ENCODE results near the gene RYK.
"Not testable (repeated sequence)": the region's sequence is repeated elsewhere in the genome, so short reads cannot be mapped to it uniquely, and the experiment has no call there.

RYK gene

DNA sequence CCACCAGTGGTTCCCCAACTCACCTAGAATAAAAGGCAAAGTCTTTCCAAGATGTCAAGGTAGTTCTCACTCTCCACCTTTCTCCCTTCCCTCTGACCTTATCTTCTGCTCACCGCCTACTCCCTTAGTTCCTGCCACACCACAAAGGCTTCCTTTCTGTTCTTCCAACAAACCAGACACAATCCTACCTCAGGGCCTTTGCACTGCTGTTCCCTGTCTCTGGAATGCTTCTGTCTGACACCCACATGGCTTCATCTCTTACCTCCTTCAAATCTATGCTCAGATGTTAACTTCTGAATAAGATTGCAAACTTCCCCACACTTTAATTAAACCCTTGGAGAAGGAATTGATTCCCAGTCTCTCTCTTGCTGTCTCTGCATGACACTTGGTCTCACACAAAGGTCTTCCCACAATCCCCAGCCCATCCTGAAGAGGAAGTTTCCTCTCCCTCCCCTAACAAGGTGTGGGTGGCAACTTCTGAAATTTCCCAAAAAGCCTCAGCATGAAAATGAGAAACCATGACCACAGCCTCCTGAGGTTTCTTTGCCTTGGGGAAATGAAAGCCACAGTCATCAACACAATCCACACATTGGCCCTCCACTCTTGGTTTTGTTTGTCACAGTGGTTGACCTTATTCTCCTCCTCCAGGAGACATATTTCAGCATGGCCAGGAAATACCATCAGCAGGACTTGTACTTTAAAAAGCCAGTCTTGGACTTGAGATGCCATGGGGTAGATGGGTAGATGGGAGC lies 3.0 kb upstream of the RYK start:
- no peak for DNase-seq

GRCh38 chr3:134252766-134253165 lies 2.1 kb upstream of the RYK start:
- DNase-seq: no peak

GRCh38 chr3:134251731-134252391 lies 1.2 kb upstream of the RYK start:
- no peak for DNase-seq

DNA sequence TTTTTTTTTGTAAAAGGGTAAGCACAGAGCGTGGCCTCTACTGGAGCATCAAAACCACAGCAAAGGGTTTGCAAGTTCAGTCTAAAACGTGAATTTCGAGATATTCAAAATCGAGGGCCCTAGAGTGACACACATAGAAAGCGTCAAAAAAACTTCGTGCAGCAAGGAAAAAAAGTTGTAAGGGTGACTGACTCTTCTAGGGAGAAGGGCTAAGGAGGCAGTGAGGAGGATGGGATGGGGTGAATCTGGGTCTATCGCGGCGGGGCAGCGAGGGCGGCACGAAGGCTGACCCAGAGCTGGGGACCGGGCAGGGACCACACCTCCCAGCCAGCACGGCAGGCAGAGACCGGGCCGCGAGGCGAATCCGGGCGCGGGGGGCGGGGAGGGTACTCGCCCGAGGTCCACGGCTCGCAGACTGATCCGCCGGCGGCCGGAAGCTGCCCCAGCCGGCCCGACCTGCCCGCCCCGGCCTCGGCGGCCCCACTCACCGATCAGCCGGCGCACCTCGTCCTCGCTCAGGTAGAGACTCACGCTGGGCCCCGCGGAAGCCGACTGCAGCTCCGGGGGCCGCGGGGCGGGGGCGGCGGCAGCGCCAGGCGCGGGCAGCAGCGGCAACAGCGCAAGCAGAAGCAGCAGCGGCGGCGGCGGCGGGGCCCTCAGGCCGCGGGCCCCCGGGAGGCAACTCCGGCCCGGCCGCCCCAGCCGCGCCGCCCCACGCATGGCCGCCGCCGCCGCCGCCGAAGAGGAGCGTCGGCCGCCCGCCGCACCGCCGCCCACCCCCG lies 533 bp downstream of the RYK start:
- DNase-seq: peak; percentile 31

- DNase-seq: no peak
Measured at GRCh38 chr3:134249296-134249841, 1.3 kb downstream of the RYK start.

DNA sequence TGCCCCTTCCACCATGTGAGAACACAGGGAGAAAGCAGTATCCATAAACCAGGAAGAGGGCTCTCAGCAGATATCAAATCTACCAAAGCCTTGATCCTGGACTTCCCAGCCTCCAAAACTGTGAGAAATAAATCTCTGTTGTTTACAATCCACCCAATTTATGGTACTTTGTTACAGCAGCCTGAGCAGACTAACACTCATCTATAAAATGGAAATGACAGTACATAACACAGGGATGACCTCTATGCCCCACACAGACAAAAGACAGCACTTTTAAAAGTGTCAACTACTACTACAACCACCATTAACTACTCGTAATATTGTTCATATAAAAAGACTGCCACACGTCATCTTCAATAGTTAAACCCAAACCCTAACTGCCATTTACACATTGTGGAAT lies 5.7 kb downstream of the RYK start:
- no peak for DNase-seq

DNA sequence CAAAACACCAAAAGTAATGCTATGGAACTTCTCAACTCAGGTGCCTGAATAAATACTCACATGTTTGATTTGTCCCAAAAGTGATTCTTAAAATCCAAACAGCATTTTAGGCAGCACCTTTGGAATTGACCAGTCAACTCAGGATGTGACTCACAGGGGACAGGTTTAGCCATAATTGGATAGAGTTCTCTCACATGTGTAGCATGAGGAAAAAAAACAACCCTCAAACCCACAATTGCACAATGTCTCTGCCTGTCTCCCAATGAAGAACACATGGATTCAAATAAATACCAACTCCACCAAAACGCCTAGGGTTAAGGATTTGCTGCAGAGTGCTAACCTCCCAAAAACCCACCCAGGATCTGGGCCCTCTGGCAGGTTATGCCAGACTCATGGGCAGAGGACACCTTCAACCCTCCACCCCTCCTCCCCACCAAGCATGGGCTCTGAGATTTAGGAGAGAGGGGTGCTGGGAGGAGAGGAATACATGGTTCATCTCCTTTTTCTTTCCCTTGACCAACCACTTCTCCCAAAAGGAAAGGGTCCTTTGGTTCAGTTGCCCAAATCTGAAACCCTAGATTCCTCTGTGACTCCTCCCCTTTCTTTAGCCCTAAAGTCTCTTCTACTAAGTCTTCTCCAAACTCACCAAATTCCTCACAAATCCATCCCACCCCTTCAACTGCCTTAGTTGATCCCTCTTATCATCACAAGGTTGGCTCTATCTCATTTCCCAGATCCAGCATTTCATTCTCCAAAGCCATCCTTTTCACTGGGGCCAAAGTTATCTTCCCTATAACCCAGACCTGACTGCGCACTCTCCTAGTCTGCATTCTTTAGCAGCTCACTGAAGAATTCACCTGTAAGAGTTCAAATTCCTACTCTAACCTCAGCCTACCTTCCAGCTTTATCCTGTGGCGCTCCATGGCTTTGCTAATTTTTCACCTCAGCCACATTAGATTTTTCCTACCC lies 7.7 kb downstream of the RYK start:
- no peak for DNase-seq

DNA sequence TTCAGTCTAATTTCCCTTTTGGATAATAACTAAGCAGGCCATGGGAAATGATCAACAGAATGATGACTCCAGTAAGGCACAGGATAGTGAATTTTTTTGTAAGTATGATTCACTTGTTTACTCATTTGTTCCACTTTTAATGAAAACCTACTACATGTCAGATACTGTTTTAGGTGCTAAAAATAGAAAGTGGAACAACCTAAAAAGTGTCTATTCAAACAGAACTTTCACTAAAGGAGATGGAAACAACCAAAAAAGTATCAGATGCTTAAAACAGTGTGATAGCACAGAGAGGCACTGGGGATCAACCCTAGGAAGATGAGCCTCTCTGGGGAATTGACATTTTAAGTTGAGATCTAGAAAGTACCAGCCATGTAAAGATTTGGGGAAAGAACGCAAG lies 11.1 kb downstream of the RYK start:
- DNase-seq: no peak

DNA sequence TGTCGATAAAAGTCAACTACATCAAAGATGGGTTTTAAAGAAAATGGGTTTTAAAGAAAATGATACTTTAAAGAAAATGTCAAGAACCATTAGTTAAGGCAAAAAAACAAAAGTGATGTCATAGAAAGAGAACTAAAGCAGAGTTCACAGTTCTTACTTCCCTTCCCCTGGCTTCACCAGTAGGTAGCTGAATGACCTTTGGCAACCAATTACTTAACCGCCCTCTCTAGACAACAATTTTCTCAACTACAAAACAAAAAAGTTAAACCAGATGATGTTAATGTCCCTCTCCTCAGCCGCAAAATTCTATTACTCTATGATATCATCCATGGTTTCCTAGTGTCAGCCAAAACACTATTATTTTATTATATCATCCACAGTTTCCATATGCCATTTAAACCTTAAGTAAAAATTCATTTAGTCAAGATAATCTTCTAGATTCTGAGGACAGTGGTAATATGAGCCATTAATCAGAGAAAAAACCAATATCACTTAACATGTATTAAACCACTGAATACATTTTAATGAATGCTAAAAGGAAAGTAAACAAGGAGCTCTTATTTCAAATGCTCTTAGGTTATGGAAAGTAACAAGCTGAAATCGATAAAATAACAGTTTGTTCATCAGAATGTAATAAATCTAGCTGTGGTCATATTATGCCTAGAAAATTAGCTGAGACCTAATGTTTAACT lies 13.1 kb downstream of the RYK start:
- peak; percentile 30 for DNase-seq

DNA sequence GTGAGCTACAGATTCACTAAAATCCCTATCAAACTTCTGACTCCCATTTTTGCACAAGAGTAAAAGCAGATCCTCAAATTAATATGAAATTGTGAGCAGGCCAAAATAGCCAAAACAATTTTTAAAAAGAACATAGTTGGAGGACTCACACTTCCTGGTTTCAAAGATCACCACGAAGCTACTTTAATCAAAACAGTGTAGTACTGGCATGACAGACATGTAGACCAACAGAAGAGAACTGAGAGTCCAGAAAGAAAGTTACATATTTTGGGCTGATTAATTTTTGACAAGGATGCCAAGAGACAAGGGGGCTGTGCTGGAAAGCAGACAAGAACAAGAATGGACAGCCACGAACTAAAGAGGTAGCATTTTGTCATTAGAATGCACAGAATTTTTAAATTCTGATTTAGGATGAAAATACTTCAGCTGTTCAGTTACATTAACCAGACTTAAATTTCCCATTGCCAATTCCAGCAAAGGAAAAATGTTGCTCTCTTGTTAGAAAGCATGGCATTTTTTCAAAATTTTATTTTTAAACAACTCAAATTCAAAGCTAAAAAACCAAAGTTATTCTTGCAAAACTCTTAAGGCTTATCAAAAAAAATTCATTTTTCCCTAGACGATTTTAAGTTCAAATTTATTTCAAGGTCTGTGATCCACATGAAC lies 14.0 kb downstream of the RYK start:
- no peak for DNase-seq

- no peak for DNase-seq
Measured at GRCh38 chr3:134235577-134236076, 15.0 kb downstream of the RYK start.

DNA sequence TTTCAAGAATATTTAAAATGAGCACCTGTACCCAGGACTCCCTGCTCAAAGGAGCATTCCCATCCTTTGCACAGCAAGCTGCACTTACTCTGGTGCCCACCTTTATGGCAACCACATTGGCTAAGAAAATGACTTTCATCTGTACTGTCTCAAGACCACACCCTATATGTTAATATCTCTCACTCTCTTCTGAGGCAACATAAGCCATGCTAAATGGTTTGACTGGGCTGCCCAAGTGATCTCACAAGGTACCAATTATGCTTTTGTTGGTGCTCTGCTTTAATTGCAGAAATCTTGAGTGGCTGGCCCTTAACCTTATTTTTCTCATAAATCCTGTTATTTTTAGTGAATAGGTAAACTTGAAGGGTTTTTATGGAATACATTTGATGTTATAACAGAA lies 17.7 kb downstream of the RYK start:
- no peak for DNase-seq

DNA sequence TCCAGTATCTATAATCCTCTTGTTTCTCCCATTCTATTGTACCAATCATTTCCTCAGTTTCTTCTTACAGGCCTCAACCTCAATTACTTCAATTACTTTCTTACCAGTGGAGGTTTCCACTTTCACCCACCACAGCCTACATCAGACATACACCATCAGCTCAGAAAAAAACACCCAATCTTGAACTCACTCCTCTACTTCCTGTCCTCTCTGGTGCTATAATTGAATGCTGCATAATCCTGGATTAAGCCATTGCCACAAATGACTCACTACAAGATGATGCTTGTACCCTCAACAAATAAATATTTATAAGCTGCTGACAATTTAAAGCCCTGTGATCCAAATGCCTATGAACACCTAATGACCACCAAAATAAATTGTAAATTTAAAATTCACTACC lies 18.5 kb downstream of the RYK start:
- DNase-seq: no peak

DNA sequence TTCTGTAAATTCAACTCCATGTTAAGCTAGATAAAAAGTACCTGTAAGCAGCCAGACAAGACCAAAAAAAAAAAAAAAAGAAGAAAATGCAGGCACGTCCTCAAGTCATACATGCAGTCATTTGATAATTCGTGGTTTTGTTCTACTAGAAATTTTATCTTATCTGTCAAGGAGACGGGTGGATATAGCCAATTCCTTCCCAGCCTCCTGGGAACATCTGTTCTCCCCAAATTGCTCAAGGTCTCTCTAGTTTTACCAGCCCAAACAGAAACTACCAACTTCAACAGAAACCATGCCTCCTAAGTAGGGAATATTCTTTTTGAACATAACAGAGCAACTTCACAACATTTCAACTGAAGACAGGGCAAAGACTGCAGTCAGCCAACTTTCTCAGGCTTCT lies 19.5 kb downstream of the RYK start:
- DNase-seq: no peak

- DNase-seq: no peak
Measured at GRCh38 chr3:134229038-134229437, 21.6 kb downstream of the RYK start.

DNA sequence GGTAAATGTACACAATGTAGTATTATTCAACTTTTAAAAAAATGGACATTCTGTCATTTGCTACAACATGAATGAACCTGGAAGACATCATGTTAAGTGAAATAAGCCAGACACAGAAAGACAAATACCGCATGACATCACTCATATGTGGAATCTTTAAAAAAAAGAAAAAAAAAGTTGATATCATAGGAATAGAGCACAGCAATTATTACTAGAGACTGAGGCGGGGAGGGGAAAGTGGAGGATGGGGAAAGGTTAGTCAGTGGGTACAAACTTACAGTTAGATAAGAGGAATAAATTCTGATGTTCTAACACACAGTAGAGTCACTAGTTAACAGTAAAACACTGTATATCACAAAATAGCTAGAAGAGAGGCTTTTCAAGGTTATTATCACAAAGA lies 22.2 kb downstream of the RYK start:
- no peak for DNase-seq

- no peak for DNase-seq
Measured at GRCh38 chr3:134228035-134228434, 22.6 kb downstream of the RYK start.

GRCh38 chr3:134224796-134225156 lies 25.9 kb downstream of the RYK start:
- not testable (repeated sequence) for DNase-seq

GRCh38 chr3:134222835-134223234 lies 27.8 kb downstream of the RYK start:
- DNase-seq: no peak

DNA sequence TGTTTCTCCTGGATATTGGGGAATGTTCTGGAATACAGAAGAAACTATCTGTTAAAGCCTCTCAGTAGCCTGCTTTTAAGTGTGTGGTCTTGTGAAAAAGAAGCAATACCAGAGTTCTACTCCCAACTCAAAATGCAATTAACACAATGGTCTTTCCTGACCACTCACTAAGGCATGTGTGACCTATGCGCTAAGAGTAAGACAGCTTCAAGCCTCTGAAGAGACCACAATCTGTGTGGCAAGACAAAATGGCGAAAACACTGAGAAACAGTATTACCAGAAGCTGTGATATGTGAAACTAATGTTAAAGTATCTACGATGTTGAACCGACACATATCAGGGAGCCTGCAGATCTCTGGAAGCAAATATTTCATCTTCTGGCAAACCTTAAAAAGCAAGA lies 33.8 kb downstream of the RYK start:
- DNase-seq: no peak

DNA sequence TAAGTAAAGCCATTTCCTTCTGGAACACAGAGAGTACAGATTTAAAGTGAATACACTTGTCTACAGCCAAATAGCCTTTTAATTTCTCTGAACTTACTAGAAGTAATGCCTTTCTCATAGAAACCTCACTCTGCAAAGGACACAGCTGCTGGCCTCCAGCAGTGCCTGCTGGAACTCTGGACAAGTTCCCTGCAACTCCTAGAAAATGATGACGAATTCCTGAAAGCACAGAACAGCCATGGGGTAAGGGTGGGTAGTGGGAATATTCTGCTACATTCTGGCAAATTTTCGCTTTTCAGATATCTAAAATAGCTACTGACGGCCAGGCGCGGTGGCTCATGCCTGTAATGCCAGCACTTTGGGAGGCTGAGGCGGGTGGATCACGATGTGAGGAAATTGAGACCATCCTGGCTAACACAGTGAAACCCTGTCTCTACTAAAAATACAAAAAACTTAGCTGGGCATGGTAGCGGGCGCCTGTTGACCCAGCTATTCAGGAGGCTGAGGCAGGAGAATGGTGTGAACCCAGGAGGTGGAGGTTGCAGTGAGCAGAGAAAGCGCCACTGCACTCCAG lies 34.4 kb downstream of the RYK start:
- no peak for DNase-seq
